ENCODE data around the gene MT1H. TPM values are rescaled to one million over a fixed set of nuclear protein-coding genes. Genes with fewer than 3 reads are reported as not detected.

Gene MT1H
- total RNA-seq, 4 donors from 2014 or later: 5.7 TPM; not detected in 3

GRCh38 chr16:56688762-56689161, 19.1 kb downstream of the MT1H start:
- H3K36me3 ChIP-seq: peaks cover 0 to 12% (median 0%) of the 10 kb centered on the region in 3 donors
- H3K27ac ChIP-seq: peak overlapping the region; percentile 55 to 75 (median 63)
- no peak overlapping the region for H3K4me3 ChIP-seq
- no peak for DNase-seq
- 43 to 54% methylated on average over 1 of the region's 1 CpG for WGBS, 2 donors
- H3K27me3 ChIP-seq: no peaks in the 10 kb centered on the region
- intact Hi-C loops (cut with DNase I): no loop called here
- no peaks in the 10 kb centered on the region for H3K9me3 ChIP-seq
- no peak for TF ChIP-seq CTCF (IDR thresholded peaks at IDR 0.05)
- peaks cover 17 to 82% (median 36%) of the 10 kb centered on the region in 3 donors for H3K4me1 ChIP-seq

GRCh38 chr16:56689171-56689570, 19.6 kb downstream of the MT1H start:
- intact Hi-C loops (cut with DNase I): no loop called here
- DNase-seq: no peak
- WGBS, 2 donors: 23 to 38% methylated on average over 3 of the region's 3 CpGs
- Histone ChIP-seq H3K4me1 (peaks cover 17 to 78% (median 33%) of the 10 kb centered on the region in 3 donors), H3K36me3 (peaks cover 0 to 12% (median 0%) of the 10 kb centered on the region in 3 donors), H3K27ac (peak overlapping the region; percentile 55 to 75 (median 63)), H3K4me3 (no peak overlapping the region), H3K9me3 (no peaks in the 10 kb centered on the region), H3K27me3 (no peaks in the 10 kb centered on the region)
- TF ChIP-seq POLR2A (IDR thresholded peaks at IDR 0.05) (peak in 1 of 4 donors; percentile 13), CTCF (IDR thresholded peaks at IDR 0.05) (no peak)

DNA sequence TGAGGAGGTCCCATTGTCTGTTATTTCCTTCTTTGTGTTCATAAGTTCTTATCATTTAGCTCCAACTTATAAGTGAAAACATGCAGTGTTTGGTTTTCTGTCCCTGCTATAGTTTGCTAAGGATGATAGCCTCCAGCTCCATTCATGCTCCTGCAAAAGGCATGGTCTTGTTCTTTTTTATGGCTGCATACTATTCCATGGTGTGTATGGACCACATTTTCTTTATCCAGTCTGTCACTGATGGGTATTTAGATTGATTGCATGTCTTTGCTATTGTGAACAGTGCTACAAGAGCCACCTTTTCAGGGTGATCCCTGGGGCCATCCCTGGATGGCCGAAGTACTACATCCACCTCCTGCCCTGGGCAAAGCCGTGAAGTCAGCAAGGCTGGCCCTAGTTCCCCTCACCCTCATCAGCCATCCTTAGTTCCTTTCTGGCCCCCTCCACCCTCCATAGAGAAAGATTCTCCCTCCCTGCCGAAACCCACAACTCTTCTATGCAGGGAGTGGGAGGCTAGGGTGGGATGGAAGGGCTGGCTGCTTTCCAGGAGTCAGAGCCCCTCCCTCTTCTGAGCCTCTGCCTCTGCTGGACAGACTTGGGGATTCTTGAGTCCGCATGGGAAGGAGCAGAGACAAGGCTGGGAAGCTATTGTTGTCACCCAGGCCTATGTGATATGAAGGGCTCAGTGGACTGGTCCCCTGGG, 21.0 kb downstream of the MT1H start:
- WGBS, 2 donors: 79 to 100% methylated on average over 1 to 4 of the region's 4 CpGs
- Histone ChIP-seq H3K9me3 (no peaks in the 10 kb centered on the region), H3K4me3 (no peak overlapping the region), H3K27me3 (no peaks in the 10 kb centered on the region), H3K4me1 (peaks cover 3 to 64% (median 23%) of the 10 kb centered on the region in 3 donors), H3K36me3 (peaks cover 0 to 12% (median 0%) of the 10 kb centered on the region in 3 donors), H3K27ac (peak overlapping the region in 3 of 4 donors; percentile 55 to 75 (median 67))
- DNase-seq: no peak
- no peak for TF ChIP-seq POLR2A (IDR thresholded peaks at IDR 0.05)
- no peak for TF ChIP-seq CTCF (IDR thresholded peaks at IDR 0.05)
- intact Hi-C loops (cut with DNase I): loop anchor here (10.0 kb wide), 1 partner anchor 86 kb away; the partner anchor contains the start of gene MT2A

DNA sequence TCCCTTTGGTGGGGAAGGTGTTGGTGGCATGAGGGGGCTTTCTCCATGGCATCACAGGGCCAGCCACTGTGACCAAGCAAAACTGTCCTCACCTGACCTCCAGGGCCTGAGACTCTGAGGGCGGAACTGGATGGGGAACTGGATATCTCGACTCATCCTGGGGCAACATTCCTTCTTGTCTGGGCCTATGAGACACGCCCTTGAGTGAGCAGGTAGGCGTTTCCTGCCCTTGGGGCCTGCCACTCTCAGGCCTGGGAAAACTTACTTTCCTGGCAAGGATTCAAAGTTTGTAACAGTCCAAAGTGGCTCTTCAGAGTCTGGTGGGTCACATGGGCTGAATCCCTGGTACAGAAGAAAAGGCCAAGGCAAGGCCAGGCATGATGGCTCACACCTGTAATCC, 22.3 kb downstream of the MT1H start:
- no peaks in the 10 kb centered on the region for H3K27me3 ChIP-seq
- no peak for DNase-seq
- intact Hi-C loops (cut with DNase I): loop anchor here (10.0 kb wide), 1 partner anchor 87 kb away; the partner anchor contains the start of gene MT2A
- peaks cover 0 to 2% (median 0%) of the 10 kb centered on the region in 3 donors for H3K36me3 ChIP-seq
- no peaks in the 10 kb centered on the region for H3K9me3 ChIP-seq
- H3K4me3 ChIP-seq: no peak overlapping the region
- peaks cover 0 to 56% (median 17%) of the 10 kb centered on the region in 3 donors for H3K4me1 ChIP-seq
- peak overlapping the region in 3 of 4 donors; percentile 55 to 67 (median 61) for H3K27ac ChIP-seq
- WGBS, 2 donors: 0 to 29% methylated on average over 1 to 2 of the region's 4 CpGs
- TF ChIP-seq CTCF (IDR thresholded peaks at IDR 0.05) (no peak), POLR2A (IDR thresholded peaks at IDR 0.05) (no peak)

- H3K4me3 ChIP-seq: no peak overlapping the region
- WGBS, 2 donors: no CpG with 5 or more reads among the region's 1 CpG
- TF ChIP-seq CTCF (IDR thresholded peaks at IDR 0.05): no peak
- TF ChIP-seq POLR2A (IDR thresholded peaks at IDR 0.05): no peak
- H3K36me3 ChIP-seq: no peaks in the 10 kb centered on the region
- intact Hi-C loops (cut with DNase I): loop anchor here (10.0 kb wide), 1 partner anchor 90 kb away; the partner anchor contains the start of gene MT2A
- H3K9me3 ChIP-seq: peaks cover 0 to 5% (median 0%) of the 10 kb centered on the region in 3 donors
- no peak overlapping the region for H3K27ac ChIP-seq
- H3K27me3 ChIP-seq: no peaks in the 10 kb centered on the region
- DNase-seq: no peak
- peaks cover 0 to 29% (median 6%) of the 10 kb centered on the region in 3 donors for H3K4me1 ChIP-seq
Measured at GRCh38 chr16:56695246-56695645, 25.6 kb downstream of the MT1H start.

All from esophagus squamous epithelium (tissue), 5 donors.